Astrocyte (in vitro differentiated cells and primary cell): ENCODE measurements around the gene C12orf50. TPM values are rescaled to one million over a fixed set of nuclear protein-coding genes. Genes with fewer than 3 reads are reported as not detected.
"Not testable (repeated sequence)": the region's sequence is repeated elsewhere in the genome, so short reads cannot be mapped to it uniquely, and the experiment has no call there.

Experiments
- DNase-seq: peaks from one replicate; pipeline ENCODE4 v3.0.0-alpha.2; 2010; ENCODE audit warnings: low read depth
- FAIRE-seq: peaks from 2 replicates; lab custom pipeline; 2011; peaks lifted over from hg19 to GRCh38; lab: Jason Lieb, UNC
- H2AFZ ChIP-seq: 2 replicates; pipeline ENCODE4 v1.6.0; 2012; ENCODE audit warnings: low read depth, low read length, inconsistent platforms
- H3K27ac ChIP-seq: 2 replicates; pipeline ENCODE4 v1.5.1; 2011; ENCODE audit warnings: low read depth, low read length, inconsistent platforms
- H3K27me3 ChIP-seq: 2 replicates; pipeline ENCODE4 v1.6.0; 2011; ENCODE audit warnings: low read length, inconsistent platforms; ENCODE audit not compliant: insufficient read depth
- H3K36me3 ChIP-seq: 2 replicates; pipeline ENCODE4 v1.5.1; 2011; ENCODE audit warnings: low read length, inconsistent platforms; ENCODE audit not compliant: insufficient read depth
- H3K4me1 ChIP-seq: 2 replicates; pipeline ENCODE4 v1.5.1; 2011; ENCODE audit warnings: low read length, inconsistent platforms; ENCODE audit not compliant: insufficient read depth
- H3K4me2 ChIP-seq: 2 replicates; pipeline ENCODE4 v1.6.0; 2012; ENCODE audit warnings: low read length, inconsistent platforms
- H3K4me3 ChIP-seq: 2 replicates; pipeline ENCODE4 v1.5.1; 2011; ENCODE audit warnings: low read depth, mild to moderate bottlenecking, low read length, inconsistent platforms; ENCODE audit not compliant: insufficient read depth
- H3K79me2 ChIP-seq: 2 replicates; pipeline ENCODE4 v1.6.0; 2012; ENCODE audit warnings: mild to moderate bottlenecking, low read length, inconsistent platforms; ENCODE audit not compliant: insufficient read depth
- H3K9ac ChIP-seq: 2 replicates; pipeline ENCODE4 v1.6.0; 2012; ENCODE audit warnings: mild to moderate bottlenecking, low read length, inconsistent platforms
- H3K9me3 ChIP-seq: 2 replicates; pipeline ENCODE4 v1.5.1; 2012; ENCODE audit warnings: low read depth, mild to moderate bottlenecking, low read length, inconsistent platforms; ENCODE audit not compliant: insufficient read depth
- H4K20me1 ChIP-seq: 2 replicates; pipeline ENCODE4 v1.6.0; 2012; ENCODE audit warnings: low read length, inconsistent platforms; ENCODE audit not compliant: insufficient read depth
- H3K27ac Mint-ChIP-seq: one replicate; pipeline ENCODE4 v1.8.0; 2021; ENCODE audit warnings: mild to moderate bottlenecking, mixed read lengths; ENCODE audit not compliant: unreplicated experiment
- H3K27me3 Mint-ChIP-seq: one replicate; pipeline ENCODE4 v1.8.0; 2021; ENCODE audit warnings: low read depth, mixed read lengths; ENCODE audit not compliant: unreplicated experiment
- H3K36me3 Mint-ChIP-seq: one replicate; pipeline ENCODE4 v1.8.0; 2021; ENCODE audit warnings: low read depth, mixed read lengths; ENCODE audit not compliant: unreplicated experiment
- H3K4me1 Mint-ChIP-seq: one replicate; pipeline ENCODE4 v1.8.0; 2021; ENCODE audit warnings: low read depth, mixed read lengths; ENCODE audit not compliant: unreplicated experiment
- H3K4me3 Mint-ChIP-seq: one replicate; pipeline ENCODE4 v1.8.0; 2021; ENCODE audit warnings: mild to moderate bottlenecking, moderate library complexity, mixed read lengths; ENCODE audit not compliant: unreplicated experiment
- H3K9me3 Mint-ChIP-seq: one replicate; pipeline ENCODE4 v1.8.0; 2021; ENCODE audit warnings: mild to moderate bottlenecking, mixed read lengths; ENCODE audit not compliant: unreplicated experiment
- EZH2 ChIP-seq: IDR thresholded peaks from 2 replicates; pipeline ENCODE4 v1.6.1; 2012; ENCODE audit warnings: mild to moderate bottlenecking, low read length, inconsistent platforms; ENCODE audit not compliant: insufficient read depth
- total RNA-seq: library from RNA; stranded (reverse); gene quantifications from 2 replicates; pipeline ENCODE4 v1.2.1, GENCODE V29; 2021
- TF ChIP-seq, protein P1 (sequence below): IDR thresholded peaks from 2 replicates; pipeline ENCODE4 v1.5.1; 2011; ENCODE audit warnings: low read depth, mild to moderate bottlenecking, inconsistent platforms, low read length, moderate library complexity; ENCODE audit not compliant: insufficient read depth

C12orf50 gene
- total RNA-seq, 1 donor from 2014 or later = not detected

DNA sequence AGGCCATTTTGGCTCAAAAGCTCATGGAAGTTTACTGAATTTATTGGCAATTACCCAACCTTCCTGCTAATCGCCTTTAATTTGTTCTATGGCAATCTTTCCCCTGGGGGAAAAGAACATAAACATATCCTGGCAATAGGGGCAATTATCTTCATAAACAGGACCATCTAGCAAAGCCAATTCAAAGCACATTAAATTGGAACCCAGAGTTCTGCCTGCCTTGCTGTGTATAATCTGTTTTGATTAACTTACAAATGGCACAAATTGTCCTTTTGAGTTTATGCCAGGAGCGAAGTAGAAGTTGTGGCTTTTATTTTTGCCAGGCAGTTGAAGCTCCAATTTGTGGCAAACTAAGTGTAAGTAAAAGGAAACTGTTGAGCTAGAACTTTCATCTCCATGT lies 68.6 kb downstream of the C12orf50 start:
- Mint-ChIP-seq H3K36me3 (no peaks in the 10 kb centered on the region), H3K27ac (no peak overlapping the region), H3K27me3 (no peaks in the 10 kb centered on the region), H3K4me3 (no peak overlapping the region), H3K4me1 (no peaks in the 10 kb centered on the region), H3K9me3 (no peaks in the 10 kb centered on the region)
- FAIRE-seq (no peak), DNase-seq (no peak)
- Histone ChIP-seq H3K4me2 (no peak overlapping the region), H3K9ac (no peak overlapping the region), H3K27ac (no peak overlapping the region), H3K36me3 (no peaks in the 10 kb centered on the region), H4K20me1 (no peaks in the 10 kb centered on the region), H3K4me1 (no peaks in the 10 kb centered on the region), H3K9me3 (no peaks in the 10 kb centered on the region), H3K4me3 (no peak overlapping the region), H3K79me2 (no peaks in the 10 kb centered on the region), H3K27me3 (no peaks in the 10 kb centered on the region), H2AFZ (no peak overlapping the region)
- TF ChIP-seq, protein P1, sequence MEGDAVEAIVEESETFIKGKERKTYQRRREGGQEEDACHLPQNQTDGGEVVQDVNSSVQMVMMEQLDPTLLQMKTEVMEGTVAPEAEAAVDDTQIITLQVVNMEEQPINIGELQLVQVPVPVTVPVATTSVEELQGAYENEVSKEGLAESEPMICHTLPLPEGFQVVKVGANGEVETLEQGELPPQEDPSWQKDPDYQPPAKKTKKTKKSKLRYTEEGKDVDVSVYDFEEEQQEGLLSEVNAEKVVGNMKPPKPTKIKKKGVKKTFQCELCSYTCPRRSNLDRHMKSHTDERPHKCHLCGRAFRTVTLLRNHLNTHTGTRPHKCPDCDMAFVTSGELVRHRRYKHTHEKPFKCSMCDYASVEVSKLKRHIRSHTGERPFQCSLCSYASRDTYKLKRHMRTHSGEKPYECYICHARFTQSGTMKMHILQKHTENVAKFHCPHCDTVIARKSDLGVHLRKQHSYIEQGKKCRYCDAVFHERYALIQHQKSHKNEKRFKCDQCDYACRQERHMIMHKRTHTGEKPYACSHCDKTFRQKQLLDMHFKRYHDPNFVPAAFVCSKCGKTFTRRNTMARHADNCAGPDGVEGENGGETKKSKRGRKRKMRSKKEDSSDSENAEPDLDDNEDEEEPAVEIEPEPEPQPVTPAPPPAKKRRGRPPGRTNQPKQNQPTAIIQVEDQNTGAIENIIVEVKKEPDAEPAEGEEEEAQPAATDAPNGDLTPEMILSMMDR = no peak
- no peak for TF ChIP-seq EZH2

DNA sequence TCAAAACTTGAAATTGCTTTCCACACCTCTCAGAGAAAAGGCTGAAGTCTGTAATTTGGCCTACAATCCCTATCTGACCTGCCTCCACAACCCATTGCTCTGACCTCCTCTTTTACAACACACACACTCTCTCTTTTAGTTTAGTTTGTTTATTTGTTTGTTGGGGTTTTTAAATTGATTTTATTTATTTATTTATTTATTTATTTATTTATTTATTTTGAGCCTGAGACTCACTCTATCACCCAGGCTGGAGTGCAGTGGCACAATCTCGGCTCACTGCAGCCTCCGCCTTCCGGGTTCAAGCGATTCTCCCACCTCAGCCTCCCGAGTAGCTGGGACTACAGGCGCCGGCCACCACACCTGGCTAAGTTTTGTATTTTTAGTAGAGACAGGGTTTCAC lies 75.2 kb downstream of the C12orf50 start:
- H3K36me3 Mint-ChIP-seq, H3K4me3 Mint-ChIP-seq, H4K20me1 ChIP-seq, H3K27ac ChIP-seq, H3K27me3 ChIP-seq, H3K79me2 ChIP-seq, H3K27me3 Mint-ChIP-seq, H3K9ac ChIP-seq, DNase-seq, H3K4me3 ChIP-seq, FAIRE-seq, H3K9me3 Mint-ChIP-seq, H3K4me1 ChIP-seq, H3K36me3 ChIP-seq, H3K4me1 Mint-ChIP-seq, H2AFZ ChIP-seq, H3K4me2 ChIP-seq, H3K9me3 ChIP-seq, H3K27ac Mint-ChIP-seq: not testable (repeated sequence)

DNA sequence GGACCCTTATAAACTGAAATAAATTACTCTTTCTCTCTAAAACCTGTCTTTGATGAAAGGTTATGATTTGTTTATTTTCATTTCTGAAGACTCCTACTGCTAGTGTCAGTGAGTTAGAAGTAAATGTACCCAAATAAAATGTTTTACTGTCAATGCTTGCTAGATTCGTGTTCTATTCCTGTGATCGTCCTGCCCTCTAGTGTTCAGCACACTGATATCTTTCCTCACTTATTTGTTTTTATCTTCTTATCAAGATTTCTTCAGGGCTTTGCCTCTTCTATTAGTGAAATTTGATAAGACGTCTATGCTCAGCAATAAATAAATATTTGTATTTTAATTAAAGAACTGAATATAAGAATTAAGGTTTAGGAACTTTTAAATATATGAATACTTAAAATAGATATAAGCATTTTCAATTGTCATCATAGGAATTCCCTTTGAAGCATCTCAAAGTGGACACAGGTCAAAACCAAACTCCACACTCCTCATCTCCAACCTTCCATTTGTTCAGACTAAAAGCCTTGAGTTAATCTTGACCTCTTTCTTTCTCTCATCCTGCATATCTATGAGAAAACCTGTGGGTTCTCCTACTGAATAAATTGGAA lies 75.8 kb downstream of the C12orf50 start:
- H3K4me3 Mint-ChIP-seq = no peak overlapping the region
- Histone ChIP-seq H3K4me1 (no peaks in the 10 kb centered on the region), H3K27me3 (no peaks in the 10 kb centered on the region), H3K27ac (no peak overlapping the region), H3K36me3 (no peaks in the 10 kb centered on the region), H2AFZ (no peak overlapping the region), H3K4me2 (no peak overlapping the region), H3K4me3 (no peak overlapping the region), H3K79me2 (no peaks in the 10 kb centered on the region), H4K20me1 (no peaks in the 10 kb centered on the region), H3K9ac (no peak overlapping the region), H3K9me3 (no peaks in the 10 kb centered on the region)
- no peaks in the 10 kb centered on the region for H3K4me1 Mint-ChIP-seq
- no peaks in the 10 kb centered on the region for H3K27me3 Mint-ChIP-seq
- DNase-seq (peak; percentile 38), FAIRE-seq (peak; percentile 70)
- H3K36me3 Mint-ChIP-seq = no peaks in the 10 kb centered on the region
- peaks cover 2% of the 10 kb centered on the region for H3K9me3 Mint-ChIP-seq
- H3K27ac Mint-ChIP-seq = no peak overlapping the region
- no peak for TF ChIP-seq EZH2
- TF ChIP-seq, protein P1 = peak; percentile 68
